ENCODE data around the gene AOPEP. TPM values are rescaled to one million over a fixed set of nuclear protein-coding genes. Genes with fewer than 3 reads are reported as not detected.

The AOPEP gene, protein sequence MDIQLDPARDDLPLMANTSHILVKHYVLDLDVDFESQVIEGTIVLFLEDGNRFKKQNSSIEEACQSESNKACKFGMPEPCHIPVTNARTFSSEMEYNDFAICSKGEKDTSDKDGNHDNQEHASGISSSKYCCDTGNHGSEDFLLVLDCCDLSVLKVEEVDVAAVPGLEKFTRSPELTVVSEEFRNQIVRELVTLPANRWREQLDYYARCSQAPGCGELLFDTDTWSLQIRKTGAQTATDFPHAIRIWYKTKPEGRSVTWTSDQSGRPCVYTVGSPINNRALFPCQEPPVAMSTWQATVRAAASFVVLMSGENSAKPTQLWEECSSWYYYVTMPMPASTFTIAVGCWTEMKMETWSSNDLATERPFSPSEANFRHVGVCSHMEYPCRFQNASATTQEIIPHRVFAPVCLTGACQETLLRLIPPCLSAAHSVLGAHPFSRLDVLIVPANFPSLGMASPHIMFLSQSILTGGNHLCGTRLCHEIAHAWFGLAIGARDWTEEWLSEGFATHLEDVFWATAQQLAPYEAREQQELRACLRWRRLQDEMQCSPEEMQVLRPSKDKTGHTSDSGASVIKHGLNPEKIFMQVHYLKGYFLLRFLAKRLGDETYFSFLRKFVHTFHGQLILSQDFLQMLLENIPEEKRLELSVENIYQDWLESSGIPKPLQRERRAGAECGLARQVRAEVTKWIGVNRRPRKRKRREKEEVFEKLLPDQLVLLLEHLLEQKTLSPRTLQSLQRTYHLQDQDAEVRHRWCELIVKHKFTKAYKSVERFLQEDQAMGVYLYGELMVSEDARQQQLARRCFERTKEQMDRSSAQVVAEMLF
- total RNA-seq, result 100 to 1,000 TPM; 126 to 216 (median 136) TPM

DNA sequence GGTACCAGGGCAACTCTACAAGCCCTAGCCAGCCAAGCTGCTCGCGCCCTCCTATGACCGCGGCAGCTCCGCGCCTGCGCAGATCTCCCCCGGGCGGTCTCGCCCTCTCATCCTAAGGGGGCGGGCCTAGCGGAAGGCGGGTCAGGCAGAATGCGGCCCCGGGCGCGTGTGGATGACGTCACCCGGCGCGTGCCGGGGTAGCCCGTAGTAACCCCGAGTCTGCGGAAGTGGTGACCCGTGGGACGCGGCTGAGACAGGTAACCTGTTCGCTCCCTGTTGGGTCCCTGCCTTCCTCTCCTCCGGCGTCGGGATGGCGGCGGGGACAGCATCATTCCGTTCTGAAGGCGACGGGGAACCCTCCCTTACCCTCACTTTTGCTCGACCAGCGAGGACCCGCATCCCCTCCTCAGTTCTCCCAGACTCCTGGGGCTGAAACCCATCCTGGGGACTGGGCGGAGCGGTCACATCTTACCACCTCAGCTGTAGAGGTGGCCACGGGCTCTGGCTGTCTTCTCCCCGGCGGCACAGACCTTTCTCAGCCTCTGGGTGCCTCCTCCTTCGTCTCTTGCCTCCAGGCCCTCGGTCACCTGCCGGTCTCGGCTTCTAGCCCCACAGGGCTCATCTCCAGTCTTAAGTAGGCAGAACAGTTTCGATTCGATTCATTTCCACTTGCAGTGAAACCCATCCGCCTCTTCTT, at the start of gene AOPEP:
Gene AOPEP (plus strand): TSS at position 205 of the 697 bp plus-strand sequence. CDS start 33,085 bp downstream, outside the sequence.
- Histone ChIP-seq H3K27ac (peak within 1 kb of the TSS; percentile 48 to 88 (median 82)), H3K4me1 (peaks cover 7 to 10% of the 10 kb centered on the region in 2 donors), H3K4me3 (replicated peaks in 1 of 3) (peak within 1 kb of the TSS; percentile 46 to 91 (median 52)), H3K27me3 (no peaks in the 10 kb centered on the region), H3K36me3 (no peaks in the 10 kb centered on the region), H3K9me3 (no peaks in the 10 kb centered on the region)
- 0 to 2% methylated on average over 25 to 44 of the region's 52 CpGs for WGBS, 2 donors
- TF ChIP-seq, protein P1, sequence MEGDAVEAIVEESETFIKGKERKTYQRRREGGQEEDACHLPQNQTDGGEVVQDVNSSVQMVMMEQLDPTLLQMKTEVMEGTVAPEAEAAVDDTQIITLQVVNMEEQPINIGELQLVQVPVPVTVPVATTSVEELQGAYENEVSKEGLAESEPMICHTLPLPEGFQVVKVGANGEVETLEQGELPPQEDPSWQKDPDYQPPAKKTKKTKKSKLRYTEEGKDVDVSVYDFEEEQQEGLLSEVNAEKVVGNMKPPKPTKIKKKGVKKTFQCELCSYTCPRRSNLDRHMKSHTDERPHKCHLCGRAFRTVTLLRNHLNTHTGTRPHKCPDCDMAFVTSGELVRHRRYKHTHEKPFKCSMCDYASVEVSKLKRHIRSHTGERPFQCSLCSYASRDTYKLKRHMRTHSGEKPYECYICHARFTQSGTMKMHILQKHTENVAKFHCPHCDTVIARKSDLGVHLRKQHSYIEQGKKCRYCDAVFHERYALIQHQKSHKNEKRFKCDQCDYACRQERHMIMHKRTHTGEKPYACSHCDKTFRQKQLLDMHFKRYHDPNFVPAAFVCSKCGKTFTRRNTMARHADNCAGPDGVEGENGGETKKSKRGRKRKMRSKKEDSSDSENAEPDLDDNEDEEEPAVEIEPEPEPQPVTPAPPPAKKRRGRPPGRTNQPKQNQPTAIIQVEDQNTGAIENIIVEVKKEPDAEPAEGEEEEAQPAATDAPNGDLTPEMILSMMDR (IDR thresholded peaks at IDR 0.05), result no peak
- TF ChIP-seq POLR2A (IDR thresholded peaks at IDR 0.05), result peak in 1 of 2 donors; percentile 86
- peak; percentile 99 for DNase-seq
- intact Hi-C loops (cut with DNase I), result no loop called here

DNA sequence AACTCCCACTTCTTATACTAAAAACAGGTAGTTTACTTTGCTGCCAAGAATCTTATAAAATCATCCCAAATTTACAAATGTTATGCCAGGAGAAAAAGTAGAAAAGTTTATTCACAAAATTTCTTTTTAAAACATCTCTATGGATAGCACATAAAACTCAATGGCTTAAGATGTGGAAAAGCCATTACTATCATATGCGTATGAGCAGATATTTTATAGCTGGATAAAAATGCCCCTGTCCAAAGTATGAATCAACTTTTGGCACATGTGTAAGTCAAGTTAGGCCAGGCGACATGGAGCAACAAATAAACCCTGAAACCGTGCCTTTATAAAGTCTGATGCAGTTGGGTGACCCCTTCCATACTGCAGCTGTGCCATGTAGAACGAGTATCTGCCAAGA, 48.6 kb upstream of the AOPEP start:
- no peak overlapping the region for H3K27ac ChIP-seq
- no peaks in the 10 kb centered on the region for H3K36me3 ChIP-seq
- TF ChIP-seq, protein P1 (IDR thresholded peaks at IDR 0.05), result no peak
- no peak for TF ChIP-seq POLR2A (IDR thresholded peaks at IDR 0.05)
- intact Hi-C loops (cut with DNase I), result loop anchor here (10.0 kb wide), 1 partner anchor 97 kb away; no protein-coding TSS in a partner anchor
- H3K4me3 ChIP-seq (replicated peaks in 1 of 3), result no peak overlapping the region
- DNase-seq, result no peak
- H3K27me3 ChIP-seq, result no peaks in the 10 kb centered on the region
- no peaks in the 10 kb centered on the region for H3K9me3 ChIP-seq
- peaks cover 12 to 15% of the 10 kb centered on the region in 2 donors for H3K4me1 ChIP-seq
- WGBS, 2 donors, result 73 to 79% methylated on average over 4 of the region's 4 CpGs

DNA sequence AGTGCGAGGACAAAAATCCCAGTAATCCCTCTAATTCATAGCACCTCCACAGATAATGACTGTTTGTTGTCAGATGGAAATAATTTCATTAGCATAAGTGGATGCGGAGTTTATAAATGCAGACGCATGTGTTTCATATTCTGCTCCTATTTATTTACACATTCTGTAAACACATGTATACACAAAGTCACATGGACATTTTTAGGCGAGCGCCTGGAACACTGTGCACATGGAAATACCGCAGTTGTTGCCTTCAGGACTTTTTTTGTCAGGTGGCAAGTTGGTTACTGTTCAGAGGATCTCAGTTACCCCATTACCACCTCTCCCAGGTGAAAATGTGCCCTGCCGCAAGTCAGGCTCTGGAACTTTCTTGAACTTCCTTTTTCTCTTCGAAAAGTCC, 46.9 kb upstream of the AOPEP start:
- H3K4me1 ChIP-seq, result peaks cover 12 to 15% of the 10 kb centered on the region in 2 donors

DNA sequence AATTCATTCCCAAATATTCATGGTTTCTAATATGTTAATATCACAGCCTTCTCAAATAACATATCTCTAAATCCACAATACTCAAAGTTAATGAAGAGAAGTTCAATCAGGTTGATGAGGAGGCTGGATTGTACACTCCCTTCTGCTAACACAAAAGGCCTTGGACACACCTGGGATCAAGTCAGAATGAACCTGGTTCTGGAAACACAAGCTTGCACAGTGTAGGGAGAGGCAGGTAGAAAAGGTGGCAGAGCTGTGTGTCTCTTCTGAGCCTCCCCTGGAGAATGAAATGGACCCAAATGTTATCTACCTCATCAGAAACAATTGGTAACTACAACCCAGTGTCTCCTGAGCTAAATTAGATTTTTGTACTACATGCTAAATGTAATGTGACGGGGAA, 46.5 kb upstream of the AOPEP start:
- no peak for TF ChIP-seq POLR2A (IDR thresholded peaks at IDR 0.05)
- TF ChIP-seq, protein P1 (IDR thresholded peaks at IDR 0.05), result no peak
- Histone ChIP-seq H3K27ac (no peak overlapping the region), H3K4me1 (peaks cover 10 to 12% of the 10 kb centered on the region in 2 donors), H3K36me3 (no peaks in the 10 kb centered on the region), H3K27me3 (no peaks in the 10 kb centered on the region), H3K9me3 (no peaks in the 10 kb centered on the region), H3K4me3 (replicated peaks in 1 of 3) (no peak overlapping the region)
- no peak for DNase-seq
- WGBS, 2 donors, result 96 to 99% methylated on average over 1 of the region's 1 CpG
- intact Hi-C loops (cut with DNase I), result loop anchor here (5.0 kb wide), 1 partner anchor 447 kb away; no protein-coding TSS in a partner anchor

More for the DNA sequence above, 46.9 kb upstream of the AOPEP start:
- no peak overlapping the region for H3K4me3 ChIP-seq (replicated peaks in 1 of 3)
- no peak for DNase-seq
- TF ChIP-seq POLR2A (IDR thresholded peaks at IDR 0.05), result no peak
- 94 to 96% methylated on average over 8 of the region's 8 CpGs for WGBS, 2 donors
- H3K27ac ChIP-seq, result no peak overlapping the region
- no peaks in the 10 kb centered on the region for H3K9me3 ChIP-seq
- H3K36me3 ChIP-seq, result no peaks in the 10 kb centered on the region
- H3K27me3 ChIP-seq, result no peaks in the 10 kb centered on the region
- intact Hi-C loops (cut with DNase I), result loop anchor here (10.0 kb wide), 1 partner anchor 95 kb away; no protein-coding TSS in a partner anchor

DNA sequence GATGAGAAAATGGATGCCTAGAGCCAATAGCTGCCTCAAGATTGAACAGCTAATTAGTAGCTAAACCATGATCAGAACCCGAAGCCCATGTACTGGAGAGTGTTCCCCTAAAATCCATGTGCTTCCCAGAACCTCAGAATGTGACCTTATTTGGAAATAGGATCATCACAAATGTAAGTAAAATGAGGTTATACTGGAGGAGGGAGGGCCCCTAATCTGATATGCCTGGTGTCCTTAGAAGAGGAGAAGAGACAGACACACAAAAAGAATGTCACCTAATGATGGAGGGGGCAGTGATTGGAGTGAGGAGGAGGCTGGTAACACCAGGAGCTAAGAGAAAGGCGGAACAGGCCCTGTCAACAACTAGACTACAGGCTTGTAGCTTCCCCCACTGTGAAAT, 45.9 kb upstream of the AOPEP start:
- Histone ChIP-seq H3K4me1 (peaks cover 4 to 6% of the 10 kb centered on the region in 2 donors), H3K4me3 (replicated peaks in 1 of 3) (no peak overlapping the region), H3K36me3 (no peaks in the 10 kb centered on the region), H3K9me3 (no peaks in the 10 kb centered on the region), H3K27me3 (no peaks in the 10 kb centered on the region), H3K27ac (no peak overlapping the region)
- intact Hi-C loops (cut with DNase I), result loop anchor here (5.0 kb wide), 1 partner anchor 447 kb away; no protein-coding TSS in a partner anchor
- TF ChIP-seq, protein P1 (IDR thresholded peaks at IDR 0.05), result no peak
- TF ChIP-seq POLR2A (IDR thresholded peaks at IDR 0.05), result no peak
- 75 to 88% methylated on average over 2 of the region's 2 CpGs for WGBS, 2 donors
- no peak for DNase-seq

All from thyroid gland (tissue), 4 donors.